Left lung (tissue), 10 donors: Measurements from ENCODE around the gene MDGA2. TPM values are rescaled to one million over a fixed set of nuclear protein-coding genes. Genes with fewer than 3 reads are reported as not detected.

Source experiments
- ATAC-seq: fragments of 200-7000 bp; cut with Tn5 transposase; one replicate; pipeline ENCODE4 v1.9.1; 2020; ENCODE audit warnings: moderate library complexity
- DNase-seq, 4 donors: peaks; one replicate each; pipeline ENCODE4 v3.0.0-alpha.2; 2013 to 2020
- H3K27ac ChIP-seq, 2 donors: fragments of 200-600 bp; sonication (generic) in 1 of 2; one replicate each; pipeline versions ENCODE4 v1.5.0 to v1.8.0; 2020 to 2021
- H3K27me3 ChIP-seq, 2 donors: fragments of 200-600 bp; sonication (generic) in 1 of 2; one replicate each; pipeline versions ENCODE4 v1.5.0 to v1.8.0; 2020 to 2021
- H3K36me3 ChIP-seq, 2 donors: fragments of 200-600 bp; sonication (generic) in 1 of 2; one replicate each; pipeline versions ENCODE4 v1.5.0 to v1.8.0; 2020 to 2021
- H3K4me1 ChIP-seq, 2 donors: fragments of 200-600 bp; one replicate each; pipeline ENCODE4 v1.8.0; 2021
- H3K4me3 ChIP-seq, 2 donors: fragments of 200-600 bp; sonication (generic) in 1 of 2; one replicate each; pipeline versions ENCODE4 v1.5.0 to v1.8.0; 2020 to 2021; ENCODE audit warnings: mild to moderate bottlenecking in 1 of 2
- H3K9me3 ChIP-seq, 2 donors: fragments of 200-600 bp; sonication (generic) in 1 of 2; one replicate each; pipeline versions ENCODE4 v1.5.0 to v1.8.0; 2020 to 2021
- intact Hi-C, 2 donors: fragments of 100-400 bp; cut with DNase I; formaldehyde crosslinking; loops; one replicate each; pipeline versions ENCODE4 v1.11.2 to v1.14.2; 2022
- polyA plus RNA-seq, 6 donors: library from polyadenylated mRNA; unstranded; fragments of 120-200 nt; gene quantifications; one replicate each; pipeline ENCODE4 v1.2.1, GENCODE V29; 2013; ENCODE audit not compliant: insufficient read length in 6 of 6
- total RNA-seq, 2 donors: library from RNA; stranded (reverse); fragmentation: NEBNext Ultra II Directional; extraction: Animal tissue kit (Norgen Biotek cat#: 25700); gene quantifications; one replicate each; pipeline ENCODE4 v1.2.1, GENCODE V29; 2021
- TF ChIP-seq, protein P1 (sequence below), 2 donors: fragments of 200-600 bp; sonication (generic) in 1 of 2; IDR thresholded peaks; one replicate each; pipeline versions ENCODE4 v1.5.0 to v1.8.0; 2021; ENCODE audit warnings: antibody characterized with exemption in 2 of 2
- donor health status: DM: no; HTN: yes; CAD: no.
- donor health status: DM: no; HTN: no; CAD: no.

The MDGA2 gene
- total and polyA plus RNA-seq, 8 donors = 0.14 to 0.62 (median 0.36) TPM; not detected in 1

DNA sequence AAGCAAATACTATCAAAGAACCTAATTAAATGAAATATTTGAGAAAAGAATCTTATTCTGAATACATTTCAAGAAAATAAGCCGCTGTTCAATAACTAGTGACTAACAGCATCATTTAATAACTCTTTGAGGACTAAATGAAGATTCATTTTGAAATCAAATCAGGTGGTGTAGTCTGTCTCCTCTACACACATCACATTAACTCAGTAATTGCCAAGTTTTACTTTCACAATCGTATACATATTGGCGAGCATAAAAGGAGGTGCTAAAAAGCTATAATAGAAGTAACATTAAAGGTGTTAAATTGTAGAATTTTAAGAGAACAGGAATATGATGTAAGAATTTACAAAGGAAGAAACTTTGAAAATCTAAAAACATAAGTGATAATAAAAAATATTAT is 185.1 kb downstream of the MDGA2 start:
- Histone ChIP-seq H3K4me1 (no peaks in the 10 kb centered on the region), H3K36me3 (no peaks in the 10 kb centered on the region), H3K27me3 (no peaks in the 10 kb centered on the region), H3K4me3 (no peak overlapping the region), H3K9me3 (no peaks in the 10 kb centered on the region), H3K27ac (no peak overlapping the region)
- intact Hi-C loops = no loop called here
- no peak for DNase-seq
- TF ChIP-seq, protein P1, sequence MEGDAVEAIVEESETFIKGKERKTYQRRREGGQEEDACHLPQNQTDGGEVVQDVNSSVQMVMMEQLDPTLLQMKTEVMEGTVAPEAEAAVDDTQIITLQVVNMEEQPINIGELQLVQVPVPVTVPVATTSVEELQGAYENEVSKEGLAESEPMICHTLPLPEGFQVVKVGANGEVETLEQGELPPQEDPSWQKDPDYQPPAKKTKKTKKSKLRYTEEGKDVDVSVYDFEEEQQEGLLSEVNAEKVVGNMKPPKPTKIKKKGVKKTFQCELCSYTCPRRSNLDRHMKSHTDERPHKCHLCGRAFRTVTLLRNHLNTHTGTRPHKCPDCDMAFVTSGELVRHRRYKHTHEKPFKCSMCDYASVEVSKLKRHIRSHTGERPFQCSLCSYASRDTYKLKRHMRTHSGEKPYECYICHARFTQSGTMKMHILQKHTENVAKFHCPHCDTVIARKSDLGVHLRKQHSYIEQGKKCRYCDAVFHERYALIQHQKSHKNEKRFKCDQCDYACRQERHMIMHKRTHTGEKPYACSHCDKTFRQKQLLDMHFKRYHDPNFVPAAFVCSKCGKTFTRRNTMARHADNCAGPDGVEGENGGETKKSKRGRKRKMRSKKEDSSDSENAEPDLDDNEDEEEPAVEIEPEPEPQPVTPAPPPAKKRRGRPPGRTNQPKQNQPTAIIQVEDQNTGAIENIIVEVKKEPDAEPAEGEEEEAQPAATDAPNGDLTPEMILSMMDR (IDR thresholded peaks at IDR 0.05) = no peak
- ATAC-seq = no peak

DNA sequence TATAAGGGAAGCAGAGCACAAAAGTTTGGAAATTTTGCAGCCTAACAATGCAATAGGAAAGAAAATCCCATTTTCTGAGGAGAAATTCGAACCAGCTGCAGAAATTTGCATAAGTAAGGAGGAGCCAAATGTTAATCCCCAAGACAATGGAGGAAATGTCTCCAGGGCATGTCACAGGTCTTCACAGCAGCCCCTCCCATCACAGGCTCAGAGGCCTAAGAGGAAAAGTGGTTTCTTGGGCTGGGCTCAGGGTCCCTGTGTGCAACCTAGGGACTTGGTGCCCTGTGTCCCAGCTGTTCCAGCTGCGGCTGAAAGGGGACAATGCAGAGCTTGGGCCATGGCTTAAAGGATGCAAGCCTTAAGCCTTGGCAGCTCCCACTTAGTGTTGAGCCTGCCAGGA is 190.0 kb downstream of the MDGA2 start:
- Histone ChIP-seq H3K36me3 (no peaks in the 10 kb centered on the region), H3K4me1 (no peaks in the 10 kb centered on the region), H3K4me3 (no peak overlapping the region), H3K9me3 (no peaks in the 10 kb centered on the region), H3K27me3 (no peaks in the 10 kb centered on the region), H3K27ac (no peak overlapping the region)
- TF ChIP-seq, protein P1 (IDR thresholded peaks at IDR 0.05) = no peak
- ATAC-seq = no peak
- no peak for DNase-seq
- intact Hi-C loops = no loop called here

DNA sequence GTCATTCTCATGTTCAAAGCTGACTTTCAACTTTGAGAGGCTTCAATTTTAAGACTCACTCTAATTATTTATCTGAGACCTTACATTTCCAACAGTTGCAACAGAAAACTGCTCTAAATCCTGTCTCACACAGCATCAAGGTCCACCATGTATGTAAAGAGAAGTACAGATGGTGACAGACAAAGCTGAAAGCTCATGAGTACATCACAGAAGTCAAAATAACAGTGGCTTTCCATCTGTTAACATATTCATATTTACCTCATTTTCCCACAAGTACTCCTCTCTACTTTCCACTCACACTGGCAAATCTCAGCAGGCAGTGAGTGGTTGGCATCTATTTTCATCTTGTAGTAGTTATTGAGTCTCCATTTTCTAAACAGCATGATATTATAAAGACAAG is 192.0 kb downstream of the MDGA2 start:
- Histone ChIP-seq H3K36me3 (no peaks in the 10 kb centered on the region), H3K9me3 (no peaks in the 10 kb centered on the region), H3K27me3 (no peaks in the 10 kb centered on the region), H3K4me3 (no peak overlapping the region), H3K27ac (no peak overlapping the region), H3K4me1 (no peaks in the 10 kb centered on the region)
- no peak for ATAC-seq
- TF ChIP-seq, protein P1 (IDR thresholded peaks at IDR 0.05) = no peak
- no peak for DNase-seq
- intact Hi-C loops = no loop called here

DNA sequence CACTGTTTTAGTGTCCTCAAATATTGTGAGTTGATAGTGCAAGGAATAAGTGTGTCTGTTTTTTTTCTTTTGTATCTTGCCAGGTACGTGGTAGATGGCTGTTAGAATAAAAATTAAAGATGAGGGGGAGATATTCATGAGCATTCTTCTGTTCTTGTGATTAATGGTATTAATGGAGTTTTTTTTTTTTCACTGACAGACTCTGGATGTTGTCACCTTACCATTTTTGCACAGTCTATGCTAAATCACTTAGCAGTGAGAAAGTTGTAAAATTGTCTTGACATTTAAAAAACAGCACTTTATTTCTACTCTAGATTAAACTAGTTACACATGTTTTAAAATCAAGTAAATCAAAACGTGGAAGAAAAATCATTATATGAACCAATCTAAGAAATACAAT is 204.3 kb downstream of the MDGA2 start:
- TF ChIP-seq, protein P1 (IDR thresholded peaks at IDR 0.05) = no peak
- peaks cover 0 to 1% of the 10 kb centered on the region in 2 donors for H3K9me3 ChIP-seq
- H3K27me3 ChIP-seq = no peaks in the 10 kb centered on the region
- no peaks in the 10 kb centered on the region for H3K36me3 ChIP-seq
- no peak overlapping the region for H3K4me3 ChIP-seq
- H3K27ac ChIP-seq = no peak overlapping the region
- no peak for DNase-seq
- no peak for ATAC-seq
- intact Hi-C loops = no loop called here
- no peaks in the 10 kb centered on the region for H3K4me1 ChIP-seq

DNA sequence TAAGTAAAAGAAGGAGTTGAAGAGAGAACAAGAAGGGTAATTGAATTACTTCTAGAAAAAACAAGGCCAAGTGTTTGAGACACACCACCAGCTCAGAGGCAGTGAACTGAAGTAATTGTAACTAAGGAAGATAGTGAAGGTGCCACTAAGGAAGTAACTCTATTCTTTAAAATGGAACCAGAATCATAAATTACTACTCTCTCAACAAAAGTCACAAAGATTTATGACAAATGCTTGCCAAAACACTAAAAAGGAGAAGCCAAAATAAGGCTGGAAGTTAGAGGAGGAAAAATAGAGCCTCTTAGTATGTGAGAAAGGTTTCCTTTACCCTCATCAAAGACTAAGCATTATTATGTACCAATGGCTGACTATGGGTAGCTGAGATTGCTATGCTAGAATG is 208.5 kb downstream of the MDGA2 start:
- DNase-seq (no peak), ATAC-seq (no peak)
- TF ChIP-seq, protein P1 (IDR thresholded peaks at IDR 0.05) = no peak

More for the DNA sequence above, 208.5 kb downstream of the MDGA2 start:
- H3K9me3 ChIP-seq = peaks cover 0 to 1% of the 10 kb centered on the region in 2 donors
- H3K27ac ChIP-seq = no peak overlapping the region
- H3K4me1 ChIP-seq = no peaks in the 10 kb centered on the region
- intact Hi-C loops = no loop called here
- no peak overlapping the region for H3K4me3 ChIP-seq
- H3K36me3 ChIP-seq = no peaks in the 10 kb centered on the region
- no peaks in the 10 kb centered on the region for H3K27me3 ChIP-seq
